BE2C (cell line): ENCODE results near the gene THOC1.
"Not testable (repeated sequence)": the region's sequence is repeated elsewhere in the genome, so short reads cannot be mapped to it uniquely, and the experiment has no call there.

Source experiments
- DNase-seq: peaks from one replicate; pipeline ENCODE4 v3.0.0-alpha.2; 2020
- H3K27me3 ChIP-seq: fragments of 250-450 bp; sonication (Bioruptor Pico); 2 replicates; pipeline ENCODE4 v1.5.1; 2020; ENCODE audit warnings: mild to moderate bottlenecking
- H3K36me3 ChIP-seq: fragments of 250-450 bp; sonication (Bioruptor Pico); 2 replicates; pipeline ENCODE4 v1.5.1; 2020; ENCODE audit warnings: mild to moderate bottlenecking
- H3K4me1 ChIP-seq: fragments of 250-450 bp; sonication (Bioruptor Pico); 2 replicates; pipeline ENCODE4 v1.5.1; 2020
- H3K4me3 ChIP-seq: 2 replicates; pipeline ENCODE4 v1.5.1; 2011; ENCODE audit warnings: low read depth, low read length
- H3K9me3 ChIP-seq: fragments of 250-450 bp; sonication (Bioruptor Pico); 2 replicates; pipeline ENCODE4 v1.5.1; 2020
- TF ChIP-seq, protein P1 (sequence below): IDR thresholded peaks from 2 replicates; pipeline ENCODE4 v1.5.1; 2012; ENCODE audit warnings: mild to moderate bottlenecking, low read depth, low read length

The THOC1 gene

DNA sequence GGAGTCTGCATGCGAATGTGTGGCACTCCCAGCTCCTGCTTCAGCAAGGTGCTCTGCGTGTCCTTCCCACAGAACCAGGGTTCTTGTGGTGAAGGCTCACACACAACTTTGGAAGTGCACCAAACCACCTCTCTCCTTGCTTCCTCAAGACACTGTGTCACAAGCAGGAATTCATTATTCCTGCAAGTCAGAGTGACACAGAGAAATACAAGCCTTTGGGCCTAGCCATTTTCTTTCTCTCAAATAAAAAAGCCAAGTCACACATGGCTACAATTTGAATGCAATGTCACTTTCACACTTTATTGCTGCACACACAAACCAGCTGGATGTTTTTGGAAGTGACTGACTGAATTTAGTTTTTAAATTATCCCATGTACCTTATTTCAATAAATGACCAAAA, 30.1 kb upstream of the THOC1 start:
- no peaks in the 10 kb centered on the region for H3K9me3 ChIP-seq
- no peaks in the 10 kb centered on the region for H3K36me3 ChIP-seq
- TF ChIP-seq, protein P1, sequence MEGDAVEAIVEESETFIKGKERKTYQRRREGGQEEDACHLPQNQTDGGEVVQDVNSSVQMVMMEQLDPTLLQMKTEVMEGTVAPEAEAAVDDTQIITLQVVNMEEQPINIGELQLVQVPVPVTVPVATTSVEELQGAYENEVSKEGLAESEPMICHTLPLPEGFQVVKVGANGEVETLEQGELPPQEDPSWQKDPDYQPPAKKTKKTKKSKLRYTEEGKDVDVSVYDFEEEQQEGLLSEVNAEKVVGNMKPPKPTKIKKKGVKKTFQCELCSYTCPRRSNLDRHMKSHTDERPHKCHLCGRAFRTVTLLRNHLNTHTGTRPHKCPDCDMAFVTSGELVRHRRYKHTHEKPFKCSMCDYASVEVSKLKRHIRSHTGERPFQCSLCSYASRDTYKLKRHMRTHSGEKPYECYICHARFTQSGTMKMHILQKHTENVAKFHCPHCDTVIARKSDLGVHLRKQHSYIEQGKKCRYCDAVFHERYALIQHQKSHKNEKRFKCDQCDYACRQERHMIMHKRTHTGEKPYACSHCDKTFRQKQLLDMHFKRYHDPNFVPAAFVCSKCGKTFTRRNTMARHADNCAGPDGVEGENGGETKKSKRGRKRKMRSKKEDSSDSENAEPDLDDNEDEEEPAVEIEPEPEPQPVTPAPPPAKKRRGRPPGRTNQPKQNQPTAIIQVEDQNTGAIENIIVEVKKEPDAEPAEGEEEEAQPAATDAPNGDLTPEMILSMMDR = no peak
- no peak overlapping the region for H3K4me3 ChIP-seq
- H3K27me3 ChIP-seq = no peaks in the 10 kb centered on the region
- DNase-seq = no peak
- H3K4me1 ChIP-seq = no peaks in the 10 kb centered on the region

DNA sequence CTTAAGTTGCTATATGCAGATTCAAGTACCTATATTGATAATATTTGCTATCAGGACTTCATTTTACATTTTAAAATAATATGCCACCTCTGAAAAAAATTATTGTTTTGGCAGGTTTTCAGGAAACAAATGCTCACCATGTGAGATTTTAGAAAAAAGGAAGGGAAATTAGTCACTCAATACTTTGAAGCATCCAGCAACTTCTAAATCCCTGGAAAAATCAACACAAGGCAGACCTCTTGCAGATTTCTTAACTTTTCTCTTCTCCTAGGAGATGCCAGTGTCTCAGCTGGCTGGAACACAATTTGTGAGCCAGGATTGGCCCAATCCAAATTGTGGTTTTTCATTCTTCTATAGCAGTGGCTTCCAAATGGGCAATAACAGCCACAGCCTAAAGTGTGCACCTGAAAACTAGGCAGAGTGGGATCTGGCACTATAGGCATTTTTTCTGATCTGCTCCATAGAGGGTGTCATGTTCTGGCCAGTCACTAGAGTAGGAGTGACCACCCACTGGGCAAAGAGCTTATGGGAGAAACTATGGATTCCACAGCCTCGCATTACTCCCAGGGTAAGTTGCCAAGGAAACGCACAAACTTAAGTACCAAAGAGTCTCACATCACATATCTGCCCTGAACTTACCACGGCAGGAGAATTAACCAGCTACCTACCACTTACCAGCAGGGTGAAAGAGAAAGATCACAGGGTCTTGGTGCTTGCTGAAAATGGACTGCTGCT, 28.1 kb upstream of the THOC1 start:
- Histone ChIP-seq H3K9me3 (no peaks in the 10 kb centered on the region), H3K4me1 (no peaks in the 10 kb centered on the region), H3K36me3 (no peaks in the 10 kb centered on the region), H3K27me3 (no peaks in the 10 kb centered on the region), H3K4me3 (no peak overlapping the region)
- DNase-seq = no peak
- TF ChIP-seq, protein P1 = no peak

DNA sequence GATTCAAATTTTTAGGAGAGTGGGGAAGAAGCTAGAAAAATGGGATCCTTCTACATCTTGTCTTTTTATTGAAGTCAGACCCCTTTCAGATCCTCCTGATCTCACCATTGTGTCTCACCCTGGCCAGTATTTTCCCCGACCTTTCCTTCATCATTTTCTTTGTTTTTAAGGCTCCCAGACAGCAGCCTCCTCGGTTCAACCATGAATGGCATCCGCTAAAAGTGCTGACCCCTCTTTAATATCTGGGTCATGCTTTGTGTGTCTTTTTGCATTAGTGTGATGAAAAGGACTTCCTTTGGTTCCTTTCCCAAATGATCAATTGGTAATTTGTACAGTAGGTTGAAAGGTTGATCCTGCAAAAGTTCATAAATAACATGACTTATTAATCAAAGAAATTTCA, 26.7 kb upstream of the THOC1 start:
- TF ChIP-seq, protein P1 = no peak
- no peak for DNase-seq

DNA sequence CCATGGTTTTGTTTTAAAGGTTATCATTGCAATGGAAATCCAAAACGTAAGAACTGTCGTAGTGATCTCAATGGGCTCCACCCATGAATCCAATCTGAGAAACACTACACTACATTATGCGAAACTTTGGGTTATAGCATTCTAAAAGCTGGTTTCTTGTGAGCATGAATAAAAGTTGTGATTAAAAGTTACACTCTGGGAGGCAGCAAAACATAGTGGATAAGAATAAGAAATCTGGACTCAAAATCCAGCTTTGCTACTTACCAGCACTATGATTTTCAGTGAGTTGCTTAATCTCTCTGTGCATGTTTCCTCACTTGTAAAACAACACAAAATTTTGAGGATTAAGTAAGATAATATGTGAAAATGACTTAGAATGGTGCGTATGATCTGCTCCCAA, 25.7 kb upstream of the THOC1 start:
- TF ChIP-seq, protein P1 = no peak
- Histone ChIP-seq H3K9me3 (no peaks in the 10 kb centered on the region), H3K4me1 (no peaks in the 10 kb centered on the region), H3K4me3 (no peak overlapping the region), H3K27me3 (no peaks in the 10 kb centered on the region), H3K36me3 (no peaks in the 10 kb centered on the region)
- DNase-seq = no peak

More for the DNA sequence above, 26.7 kb upstream of the THOC1 start:
- Histone ChIP-seq H3K4me3 (no peak overlapping the region), H3K27me3 (no peaks in the 10 kb centered on the region), H3K36me3 (no peaks in the 10 kb centered on the region), H3K9me3 (no peaks in the 10 kb centered on the region), H3K4me1 (no peaks in the 10 kb centered on the region)

DNA sequence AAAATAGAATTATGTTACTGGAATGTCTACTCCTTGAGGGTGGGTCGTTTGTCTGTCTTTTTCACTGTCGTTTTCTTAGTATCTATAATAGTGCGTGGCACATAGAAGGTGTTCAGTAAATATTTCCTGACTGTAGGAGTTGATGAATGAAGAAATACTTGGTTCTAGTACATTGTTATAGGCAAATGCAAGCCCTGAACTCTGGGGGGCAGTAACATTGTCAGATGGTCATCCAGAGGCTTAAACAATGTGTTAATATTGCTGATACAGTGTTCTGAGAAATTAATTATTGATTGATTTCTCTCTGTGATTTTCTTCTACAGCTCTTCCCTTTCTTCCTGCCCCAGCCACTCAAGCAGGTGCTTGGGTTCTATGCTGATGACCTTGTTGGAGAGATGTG, 24.4 kb upstream of the THOC1 start:
- H3K4me3 ChIP-seq = no peak overlapping the region
- no peaks in the 10 kb centered on the region for H3K27me3 ChIP-seq
- no peaks in the 10 kb centered on the region for H3K36me3 ChIP-seq
- no peak for DNase-seq
- H3K4me1 ChIP-seq = no peaks in the 10 kb centered on the region
- H3K9me3 ChIP-seq = no peaks in the 10 kb centered on the region
- TF ChIP-seq, protein P1 = peak; percentile 24; the same call in 1 of the 2 replicates

DNA sequence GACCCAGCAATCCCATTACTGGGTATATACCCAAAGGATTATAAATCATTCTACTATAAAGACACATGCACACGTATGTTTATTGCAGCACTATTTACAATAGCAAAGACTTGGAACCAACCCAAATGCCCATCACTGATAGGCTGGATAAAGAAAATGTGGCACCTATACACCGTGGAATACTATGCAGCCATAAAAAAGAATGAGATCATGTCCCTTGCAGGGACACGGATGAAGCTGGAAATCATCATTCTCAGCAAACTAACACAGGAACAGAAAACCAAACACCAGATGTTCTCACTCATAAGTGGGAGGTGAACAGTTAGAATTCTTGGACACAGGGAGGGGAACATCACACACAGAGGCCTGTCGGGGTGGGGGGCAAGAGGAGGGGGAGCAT, 22.1 kb upstream of the THOC1 start:
- DNase-seq, H3K4me1 ChIP-seq: not testable (repeated sequence)

More for the DNA sequence above, 22.1 kb upstream of the THOC1 start:
- not testable (repeated sequence) for H3K4me3 ChIP-seq, H3K27me3 ChIP-seq, H3K9me3 ChIP-seq, H3K36me3 ChIP-seq
